Tibial nerve (tissue), 4 donors: ENCODE measurements around the gene C1QTNF6. TPM values are rescaled to one million over a fixed set of nuclear protein-coding genes. Genes with fewer than 3 reads are reported as not detected.

ENCODE experiments used
- DNase-seq, 2 donors: peaks; one replicate each; pipeline ENCODE4 v3.0.0-alpha.2; 2019; ENCODE audit warnings: low spot score in 2 of 2
- H3K27ac ChIP-seq, 4 donors: fragments of 200-600 bp; sonication (generic) in 3 of 4; one replicate each; pipeline ENCODE4 v1.5.1; 2017 to 2019; ENCODE audit warnings: mild to moderate bottlenecking in 1 of 4
- H3K27me3 ChIP-seq, 2 donors: fragments of 200-600 bp; sonication (generic) in 1 of 2; one replicate each; pipeline versions ENCODE4 v1.5.1 to v1.6.0; 2017 to 2019
- H3K36me3 ChIP-seq, 3 donors: fragments of 200-600 bp; sonication (generic); one replicate each; pipeline ENCODE4 v1.5.1; 2018 to 2019
- H3K4me1 ChIP-seq, 4 donors: fragments of 200-600 bp; sonication (generic) in 3 of 4; one replicate each; pipeline ENCODE4 v1.5.1; 2017 to 2019
- H3K4me3 ChIP-seq, 4 donors: fragments of 200-600 bp; sonication (generic) in 3 of 4; one replicate each; pipeline ENCODE4 v1.5.1; 2017 to 2019; ENCODE audit warnings: mild to moderate bottlenecking in 1 of 4, moderate library complexity in 1 of 4
- H3K9me3 ChIP-seq, 4 donors: fragments of 200-600 bp; sonication (generic) in 3 of 4; one replicate each; pipeline ENCODE4 v1.5.1; 2017 to 2019
- CTCF ChIP-seq, 5 experiments: fragments of 200-600 bp in 3 of 5; fragments of 450-650 bp in 2 of 5; sonication (generic) in 3 of 5; IDR thresholded peaks; one replicate each; pipeline ENCODE4 v1.5.1; 2016 to 2019; ENCODE audit warnings: antibody characterized with exemption in 5 of 5, mild to moderate bottlenecking in 3 of 5, moderate library complexity in 2 of 5
- EP300 ChIP-seq, 2 donors: sonication (generic); formaldehyde crosslinking; IDR thresholded peaks; one replicate each; pipeline ENCODE4 v1.6.1; 2017; ENCODE audit warnings: antibody characterized with exemption in 2 of 2, mild to moderate bottlenecking in 1 of 2
- POLR2A ChIP-seq, 2 donors: fragments of 450-650 bp; IDR thresholded peaks; one replicate each; pipeline ENCODE4 v1.6.1; 2017; ENCODE audit warnings: antibody characterized with exemption in 2 of 2, mild to moderate bottlenecking in 2 of 2, moderate library complexity in 2 of 2
- WGBS, 2 donors: methylation state at CpG; one replicate each; pipeline ENCODE4 v1.1.5; 2018; 5-methylcytosine and 5-hydroxymethylcytosine counted together
- total RNA-seq, 4 donors: library from RNA; depleted of rRNA; stranded (reverse); fragments of >200 nt; gene quantifications; one replicate each; pipeline ENCODE4 v1.1.0, GENCODE V29; 2016

The C1QTNF6 gene
- total RNA-seq, 4 donors from 2014 or later: 2.6 to 3.9 (median 3.4) TPM

GRCh38 chr22:37225481-37225880 is 37.4 kb upstream of the C1QTNF6 start:
- WGBS, 2 donors: 57 to 65% methylated on average over 8 of the region's 8 CpGs
- no peaks in the 10 kb centered on the region for H3K9me3 ChIP-seq
- DNase-seq: no peak
- H3K27ac ChIP-seq: no peak overlapping the region
- peaks cover 0 to 25% (median 5%) of the 10 kb centered on the region in 4 donors for H3K4me1 ChIP-seq
- peaks cover 0 to 12% of the 10 kb centered on the region in 2 donors for H3K27me3 ChIP-seq
- no peak for TF ChIP-seq POLR2A (IDR thresholded peaks at IDR 0.05)
- TF ChIP-seq CTCF (IDR thresholded peaks at IDR 0.05): no peak
- TF ChIP-seq EP300 (IDR thresholded peaks at IDR 0.05): no peak
- H3K4me3 ChIP-seq: no peak overlapping the region
- H3K36me3 ChIP-seq: no peaks in the 10 kb centered on the region

GRCh38 chr22:37224757-37225420 is 36.8 kb upstream of the C1QTNF6 start:
- WGBS, 2 donors: 53 to 71% methylated on average over 8 of the region's 8 CpGs
- Histone ChIP-seq H3K36me3 (no peaks in the 10 kb centered on the region), H3K4me1 (peaks cover 0 to 28% (median 4%) of the 10 kb centered on the region in 4 donors), H3K4me3 (no peak overlapping the region), H3K27ac (no peak overlapping the region), H3K9me3 (no peaks in the 10 kb centered on the region), H3K27me3 (peaks cover 0 to 8% of the 10 kb centered on the region in 2 donors)
- TF ChIP-seq POLR2A (IDR thresholded peaks at IDR 0.05): no peak
- no peak for TF ChIP-seq CTCF (IDR thresholded peaks at IDR 0.05)
- no peak for TF ChIP-seq EP300 (IDR thresholded peaks at IDR 0.05)
- DNase-seq: no peak

- Histone ChIP-seq H3K4me3 (no peak overlapping the region), H3K36me3 (no peaks in the 10 kb centered on the region), H3K27me3 (peaks cover 0 to 8% of the 10 kb centered on the region in 2 donors), H3K9me3 (no peaks in the 10 kb centered on the region), H3K27ac (peak overlapping the region in 1 of 4 donors; percentile 54), H3K4me1 (peaks cover 0 to 22% (median 2%) of the 10 kb centered on the region in 4 donors)
- TF ChIP-seq POLR2A (IDR thresholded peaks at IDR 0.05): no peak
- TF ChIP-seq CTCF (IDR thresholded peaks at IDR 0.05): no peak
- no peak for TF ChIP-seq EP300 (IDR thresholded peaks at IDR 0.05)
- no peak for DNase-seq
- 76 to 85% methylated on average over 3 of the region's 3 CpGs for WGBS, 2 donors
Observed at GRCh38 chr22:37223965-37224551, 36.0 kb upstream of the C1QTNF6 start.

GRCh38 chr22:37222440-37222971 is 34.5 kb upstream of the C1QTNF6 start:
- peak overlapping the region in 1 of 4 donors; percentile 60 for H3K27ac ChIP-seq
- WGBS, 2 donors: 62 to 67% methylated on average over 8 of the region's 8 CpGs
- no peaks in the 10 kb centered on the region for H3K9me3 ChIP-seq
- H3K27me3 ChIP-seq: peaks cover 0 to 18% of the 10 kb centered on the region in 2 donors
- H3K4me1 ChIP-seq: peaks cover 0 to 7% (median 0%) of the 10 kb centered on the region in 4 donors
- no peak for DNase-seq
- H3K4me3 ChIP-seq: no peak overlapping the region
- TF ChIP-seq POLR2A (IDR thresholded peaks at IDR 0.05) (no peak), EP300 (IDR thresholded peaks at IDR 0.05) (no peak), CTCF (IDR thresholded peaks at IDR 0.05) (no peak)
- H3K36me3 ChIP-seq: no peaks in the 10 kb centered on the region
